B cell (primary cell): Measurements from ENCODE around the gene RASAL3. TPM values are rescaled to one million over a fixed set of nuclear protein-coding genes. Genes with fewer than 3 reads are reported as not detected.
"Not testable (repeated sequence)": the region's sequence is repeated elsewhere in the genome, so short reads cannot be mapped to it uniquely, and the experiment has no call there.

Experiments
- ATAC-seq: fragments of 200-7000 bp; cut with Tn5 transposase; one replicate; pipeline ENCODE4 v1.10.0; 2021; ENCODE audit warnings: low read depth, mild to moderate bottlenecking, moderate number of reproducible peaks, moderate library complexity
- CTCF ChIA-PET: fragments of 350-600 bp; sonication (Branson Sonifier 250); formaldehyde crosslinking; loops from one replicate; lab custom pipeline; 2021; ENCODE audit warnings: antibody characterized with exemption, inconsistent platforms; lab: Charles Lee
- POLR2A ChIA-PET: fragments of 350-600 bp; sonication (Branson Sonifier 250); formaldehyde crosslinking; loops from one replicate; lab custom pipeline; 2021; ENCODE audit warnings: antibody characterized with exemption; lab: Charles Lee
- DNase-seq: peaks from one replicate; pipeline ENCODE4 v3.0.0; 2013
- H2AFZ ChIP-seq: 2 replicates; pipeline ENCODE4 v1.6.1; 2012; ENCODE audit warnings: mild to moderate bottlenecking, low read depth, low read length; ENCODE audit not compliant: insufficient read depth, poor library complexity, severe bottlenecking
- H3K27ac ChIP-seq, 2 donors: 1 replicate in 1 of 2; 2 replicates in 1 of 2; pipeline ENCODE4 v1.5.1; 2012 to 2013; ENCODE audit warnings: low read length in 2 of 2, mild to moderate bottlenecking in 2 of 2, moderate library complexity in 1 of 2
- H3K27me3 ChIP-seq, 4 experiments: fragments of 200-600 bp in 1 of 4; sonication (generic) in 1 of 4; replicated peaks in 1 of 4; 1 replicate in 2 of 4; 2 replicates in 2 of 4; pipeline versions ENCODE4 v1.6.1 to v1.7.0; 2013 to 2016; ENCODE audit warnings: low read length in 3 of 4, mild to moderate bottlenecking in 2 of 4, mixed read lengths in 1 of 4, moderate library complexity in 1 of 4; ENCODE audit not compliant: insufficient read depth in 4 of 4, control insufficient read depth in 3 of 4; ENCODE audit errors: control extremely low read depth in 1 of 4
- H3K36me3 ChIP-seq, 2 experiments: replicated peaks in 1 of 2; 1 replicate in 1 of 2; 2 replicates in 1 of 2; pipeline versions ENCODE4 v1.6.1 to v1.7.1; 2013; ENCODE audit warnings: low read length in 1 of 2; ENCODE audit not compliant: insufficient read depth in 2 of 2, control insufficient read depth in 1 of 2; ENCODE audit errors: control extremely low read depth in 1 of 2, extremely low read depth in 1 of 2
- H3K4me1 ChIP-seq, 2 donors: fragments of 200-600 bp in 1 of 2; sonication (generic) in 1 of 2; 1 replicate in 1 of 2; 2 replicates in 1 of 2; pipeline versions ENCODE4 v1.5.1 to v1.6.1; 2013 to 2017; ENCODE audit warnings: low read length in 2 of 2; ENCODE audit not compliant: control insufficient read depth in 2 of 2, insufficient read depth in 2 of 2
- H3K4me2 ChIP-seq: replicated peaks from 2 replicates; pipeline ENCODE3; 2012; ENCODE audit warnings: mild to moderate bottlenecking, low read depth, low read length; ENCODE audit not compliant: poor library complexity, severe bottlenecking
- H3K4me3 ChIP-seq, 5 experiments: fragments of 200-600 bp in 1 of 5; sonication (generic) in 1 of 5; 1 replicate in 3 of 5; 2 replicates in 2 of 5; pipeline versions ENCODE4 v1.5.1 to v1.7.0; 2011 to 2016; ENCODE audit warnings: low read length in 4 of 5, mild to moderate bottlenecking in 4 of 5, low read depth in 2 of 5, control low read depth in 1 of 5, moderate library complexity in 1 of 5; ENCODE audit not compliant: insufficient read depth in 1 of 5; ENCODE audit errors: control extremely low read depth in 1 of 5, extremely low read depth in 1 of 5
- H3K79me2 ChIP-seq: fragments of 200-600 bp; sonication (generic); one replicate; pipeline ENCODE4 v1.6.0; 2016; ENCODE audit warnings: low read length; ENCODE audit not compliant: control insufficient read depth, insufficient read depth
- H3K9ac ChIP-seq: fragments of 200-600 bp; sonication (generic); 2 replicates; pipeline ENCODE4 v1.6.1; 2017; ENCODE audit warnings: mild to moderate bottlenecking, low read length, moderate library complexity
- H3K9me3 ChIP-seq, 3 donors: one replicate each; pipeline versions ENCODE4 v1.6.1 to v1.7.1; 2013; ENCODE audit warnings: low read length in 2 of 3; ENCODE audit not compliant: control insufficient read depth in 2 of 3, insufficient read depth in 1 of 3; ENCODE audit errors: control extremely low read depth in 1 of 3
- H4K20me1 ChIP-seq: 2 replicates; pipeline ENCODE4 v1.6.0; 2012; ENCODE audit warnings: mild to moderate bottlenecking, low read length; ENCODE audit not compliant: insufficient read depth, control insufficient read depth, poor library complexity, severe bottlenecking
- H3K27ac Mint-ChIP-seq: one replicate; pipeline ENCODE4 v1.8.0; 2021; ENCODE audit warnings: mixed read lengths
- H3K27me3 Mint-ChIP-seq: one replicate; pipeline ENCODE4 v1.8.0; 2021; ENCODE audit warnings: mixed read lengths
- H3K4me1 Mint-ChIP-seq: one replicate; pipeline ENCODE4 v1.8.0; 2021; ENCODE audit warnings: mixed read lengths
- H3K4me3 Mint-ChIP-seq: one replicate; pipeline ENCODE4 v1.8.0; 2021; ENCODE audit warnings: mixed read lengths
- H3K9me3 Mint-ChIP-seq: one replicate; pipeline ENCODE4 v1.8.0; 2022; ENCODE audit warnings: mixed read lengths; ENCODE audit not compliant: insufficient read depth
- EZH2 ChIP-seq: IDR thresholded peaks from 2 replicates; pipeline ENCODE4 v1.6.1; 2012; ENCODE audit warnings: borderline replicate concordance, low read depth, mild to moderate bottlenecking, moderate library complexity, low read length; ENCODE audit not compliant: insufficient read depth, poor library complexity, severe bottlenecking
- WGBS: methylation state at CpG from one replicate; pipeline ENCODE4 v1.1.5; 2013; ENCODE audit warnings: missing lambda C conversion rate; ENCODE audit not compliant: insufficient coverage; 5-methylcytosine and 5-hydroxymethylcytosine counted together
- intact Hi-C: fragments of 100-400 bp; cut with micrococcal nuclease; formaldehyde crosslinking; loops from one replicate; pipeline ENCODE4 v1.10.0; 2022
- polyA plus RNA-seq: library from polyadenylated mRNA; depleted of rRNA; stranded (reverse); fragments of >200 nt; gene quantifications from 2 replicates; pipeline ENCODE4 v1.2.3, GENCODE V29; 2012
- total RNA-seq, 2 donors: library from RNA; stranded (reverse); fragments of 120-200 nt in 1 of 2; gene quantifications; 1 replicate in 1 of 2; 2 replicates in 1 of 2; pipeline versions ENCODE4 v1.2.3 to v1.2.4, GENCODE V29; 2013 to 2022
- TF ChIP-seq, protein P1 (sequence below): fragments of 200-600 bp; IDR thresholded peaks from one replicate; pipeline ENCODE4 v1.8.0; 2022; ENCODE audit warnings: antibody characterized with exemption, mild to moderate bottlenecking

Gene RASAL3
- total and polyA plus RNA-seq, 2 donors (not counting 1 experiment from before 2014, with no cell fraction given) = 95.3 to 154 TPM

DNA sequence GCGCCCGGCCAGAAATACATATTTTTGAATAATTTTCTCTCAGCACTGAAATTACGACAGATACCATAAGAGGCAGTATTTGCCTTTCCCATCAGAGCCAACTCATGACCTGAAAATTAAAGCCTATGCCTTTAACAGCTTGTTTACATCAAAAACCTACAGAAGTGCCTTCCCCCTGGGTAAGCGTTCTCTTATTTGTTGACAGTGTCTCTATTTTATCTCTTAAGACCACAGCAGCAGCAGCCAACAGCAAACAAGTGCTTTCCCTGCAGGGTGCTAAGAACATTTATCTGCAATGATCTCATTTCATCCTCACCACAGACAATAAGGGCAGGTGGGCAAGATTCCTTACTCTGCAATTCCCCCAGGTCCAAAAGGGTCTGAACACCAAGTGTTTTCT, 51.5 kb downstream of the RASAL3 start:
- no peak overlapping the region for H3K4me3 ChIP-seq
- peaks cover 99% of the 10 kb centered on the region for H3K79me2 ChIP-seq
- WGBS = 86% methylated on average over 2 of the region's 4 CpGs
- TF ChIP-seq EZH2 = no peak
- TF ChIP-seq, protein P1, sequence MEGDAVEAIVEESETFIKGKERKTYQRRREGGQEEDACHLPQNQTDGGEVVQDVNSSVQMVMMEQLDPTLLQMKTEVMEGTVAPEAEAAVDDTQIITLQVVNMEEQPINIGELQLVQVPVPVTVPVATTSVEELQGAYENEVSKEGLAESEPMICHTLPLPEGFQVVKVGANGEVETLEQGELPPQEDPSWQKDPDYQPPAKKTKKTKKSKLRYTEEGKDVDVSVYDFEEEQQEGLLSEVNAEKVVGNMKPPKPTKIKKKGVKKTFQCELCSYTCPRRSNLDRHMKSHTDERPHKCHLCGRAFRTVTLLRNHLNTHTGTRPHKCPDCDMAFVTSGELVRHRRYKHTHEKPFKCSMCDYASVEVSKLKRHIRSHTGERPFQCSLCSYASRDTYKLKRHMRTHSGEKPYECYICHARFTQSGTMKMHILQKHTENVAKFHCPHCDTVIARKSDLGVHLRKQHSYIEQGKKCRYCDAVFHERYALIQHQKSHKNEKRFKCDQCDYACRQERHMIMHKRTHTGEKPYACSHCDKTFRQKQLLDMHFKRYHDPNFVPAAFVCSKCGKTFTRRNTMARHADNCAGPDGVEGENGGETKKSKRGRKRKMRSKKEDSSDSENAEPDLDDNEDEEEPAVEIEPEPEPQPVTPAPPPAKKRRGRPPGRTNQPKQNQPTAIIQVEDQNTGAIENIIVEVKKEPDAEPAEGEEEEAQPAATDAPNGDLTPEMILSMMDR = no peak
- Mint-ChIP-seq H3K27me3 (no peaks in the 10 kb centered on the region), H3K4me1 (peaks cover 48% of the 10 kb centered on the region), H3K4me3 (no peak overlapping the region), H3K9me3 (no peaks in the 10 kb centered on the region), H3K27ac (no peak overlapping the region)
- H3K9ac ChIP-seq = no peak overlapping the region
- CTCF ChIA-PET = interaction anchor here (0.6 to 1.0 kb wide), 2 partner anchors 8 to 1681 kb away, joined by 3 to 5 read pairs; no protein-coding TSS in a partner anchor
- peaks cover 0 to 50% of the 10 kb centered on the region in 2 experiments for H3K36me3 ChIP-seq
- H2AFZ ChIP-seq = no peak overlapping the region
- POLR2A ChIA-PET = no interaction called here
- no peak overlapping the region for H3K27ac ChIP-seq
- ATAC-seq (no peak), DNase-seq (no peak)
- intact Hi-C loops = no loop called here
- no peaks in the 10 kb centered on the region for H3K9me3 ChIP-seq
- peaks cover 11 to 20% of the 10 kb centered on the region in 2 donors for H3K4me1 ChIP-seq
- peaks cover 80% of the 10 kb centered on the region for H4K20me1 ChIP-seq
- H3K27me3 ChIP-seq = no peaks in the 10 kb centered on the region
- H3K4me2 ChIP-seq = no peak overlapping the region

DNA sequence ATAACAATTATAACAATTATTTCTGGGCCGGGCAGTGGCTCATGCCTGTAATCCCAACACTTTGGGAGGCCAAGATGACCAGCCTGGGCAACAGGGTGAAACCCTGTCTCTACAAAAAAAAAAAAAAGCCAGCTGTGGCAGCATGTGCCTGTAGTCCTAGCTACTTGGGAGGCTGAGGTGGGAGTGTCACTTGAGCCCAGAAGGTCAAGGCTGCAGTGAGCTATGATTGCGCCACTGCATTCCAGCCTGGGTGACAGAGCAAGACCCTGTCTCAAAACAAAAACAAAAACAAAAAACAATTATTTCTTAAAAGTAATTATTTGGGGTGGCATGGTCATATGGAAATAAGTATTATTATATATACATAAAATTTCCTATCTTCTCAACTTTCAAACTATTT, 53.0 kb downstream of the RASAL3 start:
- intact Hi-C loops, H3K9me3 Mint-ChIP-seq, H3K27ac ChIP-seq, H3K4me3 ChIP-seq, H3K27ac Mint-ChIP-seq, H3K27me3 ChIP-seq, H3K4me2 ChIP-seq, DNase-seq, POLR2A ChIA-PET, H3K4me1 ChIP-seq, ATAC-seq, H3K9me3 ChIP-seq, H2AFZ ChIP-seq, H3K9ac ChIP-seq, H3K27me3 Mint-ChIP-seq, H3K4me3 Mint-ChIP-seq: not testable (repeated sequence)
- WGBS = no CpG with 5 or more reads among the region's 2 CpGs
- H3K79me2 ChIP-seq = peaks cover 99% of the 10 kb centered on the region
- peaks cover 43% of the 10 kb centered on the region for H3K4me1 Mint-ChIP-seq
- peaks cover 0 to 50% of the 10 kb centered on the region in 2 experiments for H3K36me3 ChIP-seq
- CTCF ChIA-PET = interaction anchor here (1.8 kb wide), 1 partner anchor 8 kb away, joined by 4 read pairs; no protein-coding TSS in a partner anchor
- H4K20me1 ChIP-seq = peaks cover 81% of the 10 kb centered on the region
